Peyer's patch (tissue), 4 donors: ENCODE results near the gene PANK1.

Experiments
- CTCF ChIP-seq, 6 experiments: fragments of 450-650 bp in 4 of 6; fragments of 200-600 bp in 2 of 6; sonication (generic) in 1 of 6; IDR thresholded peaks; one replicate each; pipeline ENCODE4 v1.5.1; 2017 to 2019; ENCODE audit warnings: antibody characterized with exemption in 6 of 6, mild to moderate bottlenecking in 3 of 6, moderate library complexity in 1 of 6
- POLR2A ChIP-seq, 2 donors: fragments of 450-650 bp; IDR thresholded peaks; one replicate each; pipeline ENCODE4 v1.5.1; 2017; ENCODE audit warnings: antibody characterized with exemption in 2 of 2, mild to moderate bottlenecking in 2 of 2, moderate library complexity in 2 of 2

- TF ChIP-seq CTCF (IDR thresholded peaks at IDR 0.05) (no peak), POLR2A (IDR thresholded peaks at IDR 0.05) (no peak)
Measured at GRCh38 chr10:89547853-89548513, 97.1 kb downstream of the PANK1 start.
